Panc1 (cell line): ENCODE measurements around the gene CSRP3.

Experiments used
- REST ChIP-seq, 2 experiments: IDR thresholded peaks; 2 replicates each; pipeline ENCODE4 v1.6.1; 2011 to 2012; ENCODE audit warnings: low read depth in 2 of 2, control low read depth in 1 of 2, low read length in 1 of 2, mild to moderate bottlenecking in 1 of 2, moderate library complexity in 1 of 2; ENCODE audit not compliant: insufficient read depth in 1 of 2
- SIN3A ChIP-seq: IDR thresholded peaks from 2 replicates; pipeline ENCODE4 v1.6.1; 2012; ENCODE audit warnings: low read depth, mild to moderate bottlenecking, low read length, moderate library complexity, borderline replicate concordance; ENCODE audit not compliant: insufficient read depth
- TCF7L2 ChIP-seq: IDR thresholded peaks from 2 replicates; pipeline ENCODE4 v1.6.1; 2011; ENCODE audit warnings: mild to moderate bottlenecking, low read depth, low read length, inconsistent platforms
- TF ChIP-seq, protein P1 (sequence below): fragments of 450-650 bp; IDR thresholded peaks from 2 replicates; pipeline ENCODE4 v1.5.1; 2017; ENCODE audit warnings: mild to moderate bottlenecking

DNA sequence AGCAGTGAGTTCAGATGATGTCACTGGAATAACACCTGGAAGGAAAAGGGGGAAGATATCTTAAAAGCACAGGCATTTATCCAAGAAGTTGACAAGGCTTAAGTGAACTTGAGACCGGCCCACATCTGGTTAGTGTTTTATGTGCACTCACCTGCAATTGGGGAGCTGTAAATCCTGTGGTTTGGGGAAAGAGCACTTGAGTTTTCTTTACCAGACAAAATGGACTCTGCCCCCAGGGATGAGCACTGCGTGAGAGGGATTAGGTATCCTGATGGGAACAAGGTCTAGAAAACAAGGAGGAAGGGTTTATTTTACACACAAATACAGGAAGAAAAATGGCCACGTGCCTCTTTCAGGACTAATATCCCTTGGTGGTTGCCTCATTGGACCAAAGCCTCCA is 23.8 kb upstream of the CSRP3 start:
- TF ChIP-seq REST (IDR thresholded peaks at IDR 0.05; ENCODE audit: insufficient read depth in 1 of 2, low read depth in 2 of 2, low read length in 1 of 2): no peak
- TF ChIP-seq, protein P1, sequence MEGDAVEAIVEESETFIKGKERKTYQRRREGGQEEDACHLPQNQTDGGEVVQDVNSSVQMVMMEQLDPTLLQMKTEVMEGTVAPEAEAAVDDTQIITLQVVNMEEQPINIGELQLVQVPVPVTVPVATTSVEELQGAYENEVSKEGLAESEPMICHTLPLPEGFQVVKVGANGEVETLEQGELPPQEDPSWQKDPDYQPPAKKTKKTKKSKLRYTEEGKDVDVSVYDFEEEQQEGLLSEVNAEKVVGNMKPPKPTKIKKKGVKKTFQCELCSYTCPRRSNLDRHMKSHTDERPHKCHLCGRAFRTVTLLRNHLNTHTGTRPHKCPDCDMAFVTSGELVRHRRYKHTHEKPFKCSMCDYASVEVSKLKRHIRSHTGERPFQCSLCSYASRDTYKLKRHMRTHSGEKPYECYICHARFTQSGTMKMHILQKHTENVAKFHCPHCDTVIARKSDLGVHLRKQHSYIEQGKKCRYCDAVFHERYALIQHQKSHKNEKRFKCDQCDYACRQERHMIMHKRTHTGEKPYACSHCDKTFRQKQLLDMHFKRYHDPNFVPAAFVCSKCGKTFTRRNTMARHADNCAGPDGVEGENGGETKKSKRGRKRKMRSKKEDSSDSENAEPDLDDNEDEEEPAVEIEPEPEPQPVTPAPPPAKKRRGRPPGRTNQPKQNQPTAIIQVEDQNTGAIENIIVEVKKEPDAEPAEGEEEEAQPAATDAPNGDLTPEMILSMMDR: no peak
- no peak for TF ChIP-seq TCF7L2
- no peak for TF ChIP-seq SIN3A
